K562 (cell line): ENCODE measurements around the gene ACSF3. TPM values are rescaled to one million over a fixed set of nuclear protein-coding genes. Genes with fewer than 3 reads are reported as not detected.
A peak's percentile ranks its signal among the peaks of the same experiment; 100 is the strongest.
"Not testable (repeated sequence)": the region's sequence is repeated elsewhere in the genome, so short reads cannot be mapped to it uniquely, and the experiment has no call there.

Experiments
- ATAC-seq: fragments of 200-7000 bp; cut with Tn5 transposase; 3 replicates; pipeline ENCODE4 v1.9.1; 2020; ENCODE audit warnings: moderate library complexity
- BruUV-seq: library from RNA; stranded (reverse); fragments of 400-500 nt; replicated peaks from 2 replicates; lab custom pipeline; 2021; lab: Mats Ljungman, UMichigan
- CTCF ChIA-PET: fragments of 300-600 bp; formaldehyde crosslinking; extraction: SDS; loops from one replicate; lab custom pipeline; 2021; ENCODE audit warnings: low intra/inter-chr PET ratio; lab: Yijun Ruan, JAX
- POLR2A ChIA-PET: fragments of 300-600, 350-650 bp; sonication (Branson Sonifier 250); formaldehyde crosslinking; extraction: SDS; loops from one replicate; lab custom pipeline; 2021; ENCODE audit warnings: antibody characterized with exemption, inconsistent platforms; lab: Yijun Ruan, JAX
- DNase-seq, 4 experiments: peaks; one replicate each; pipeline versions ENCODE4 v3.0.0 to v3.0.0-alpha.2; 2011 to 2018; ENCODE audit warnings: low spot score in 3 of 4, mixed read lengths in 3 of 4; ENCODE audit errors: extremely low read depth in 1 of 4
- FAIRE-seq: peaks from 2 replicates; lab custom pipeline; 2011; peaks lifted over from hg19 to GRCh38; lab: Jason Lieb, UNC
- H2AFZ ChIP-seq: 2 replicates; pipeline ENCODE4 v1.6.0; 2011; ENCODE audit warnings: low read depth, low read length, control low read depth, inconsistent platforms
- H3K27ac ChIP-seq: fragments of 200-600 bp; 3 replicates; pipeline ENCODE4 v1.8.0; 2011; ENCODE audit warnings: low read depth, mild to moderate bottlenecking, control low read depth, inconsistent platforms, low read length, moderate library complexity, mixed read lengths; ENCODE audit errors: extremely low read depth
- H3K27me3 ChIP-seq, 2 experiments: fragments of 300-600 bp in 1 of 2; 2 replicates in 1 of 2; 3 replicates in 1 of 2; pipeline versions ENCODE4 v1.6.0 to v1.8.0; 2011; ENCODE audit warnings: inconsistent platforms in 2 of 2, low read length in 2 of 2, mild to moderate bottlenecking in 1 of 2, mixed read lengths in 1 of 2, moderate library complexity in 1 of 2; ENCODE audit not compliant: control insufficient read depth in 2 of 2, insufficient read depth in 2 of 2
- H3K36me3 ChIP-seq: fragments of 300-600 bp; 3 replicates; pipeline ENCODE4 v1.8.0; 2011; ENCODE audit warnings: mild to moderate bottlenecking, low read length, inconsistent platforms; ENCODE audit not compliant: control insufficient read depth, insufficient read depth
- H3K4me1 ChIP-seq, 2 experiments: fragments of 200-600 bp in 1 of 2; replicated peaks in 1 of 2; 2 replicates in 1 of 2; 3 replicates in 1 of 2; pipeline versions ENCODE4 v1.5.1 to v1.8.0; 2011; ENCODE audit warnings: inconsistent platforms in 2 of 2, low read length in 2 of 2, mild to moderate bottlenecking in 1 of 2, mixed read lengths in 1 of 2, moderate library complexity in 1 of 2; ENCODE audit not compliant: control insufficient read depth in 2 of 2, insufficient read depth in 2 of 2
- H3K4me2 ChIP-seq: 2 replicates; pipeline ENCODE4 v1.6.1; 2011; ENCODE audit warnings: low read length, control low read depth, inconsistent platforms, mixed read lengths; ENCODE audit not compliant: insufficient read depth
- H3K4me3 ChIP-seq: fragments of 200-600 bp; sonication (generic), shearing (Covaris generic); 2 replicates; pipeline ENCODE4 v1.5.1; 2016; ENCODE audit warnings: control low read depth, inconsistent platforms
- H3K79me2 ChIP-seq: fragments of 200-600 bp; 3 replicates; pipeline ENCODE4 v1.8.0; 2011; ENCODE audit warnings: low read length, inconsistent platforms; ENCODE audit not compliant: control insufficient read depth, insufficient read depth
- H3K9ac ChIP-seq, 2 experiments: 2 replicates each; pipeline versions ENCODE4 v1.6.0 to v1.6.1; 2011; ENCODE audit warnings: low read depth in 2 of 2, low read length in 2 of 2, control low read depth in 1 of 2, inconsistent platforms in 1 of 2, mild to moderate bottlenecking in 1 of 2, mixed read lengths in 1 of 2; ENCODE audit not compliant: insufficient read depth in 1 of 2
- H3K9me1 ChIP-seq: one replicate; pipeline ENCODE4 v1.6.0; 2011; ENCODE audit warnings: inconsistent platforms, mild to moderate bottlenecking, low read length, moderate library complexity; ENCODE audit not compliant: control insufficient read depth, insufficient read depth
- H3K9me3 ChIP-seq: replicated peaks from 2 replicates; pipeline ENCODE4 v1.5.1; 2011; ENCODE audit warnings: low read depth, low read length, inconsistent platforms; ENCODE audit not compliant: control insufficient read depth, insufficient read depth
- H4K20me1 ChIP-seq: replicated peaks from 2 replicates; pipeline ENCODE4 v1.6.1; 2011; ENCODE audit warnings: low read length, inconsistent platforms, mixed read lengths; ENCODE audit not compliant: control insufficient read depth, insufficient read depth
- OTX1 ChIP-seq: fragments of 450-650 bp; formaldehyde crosslinking; IDR thresholded peaks from 2 replicates; pipeline ENCODE4 v1.4.0; 2022; ENCODE audit warnings: mild to moderate bottlenecking
- ZBTB11 ChIP-seq, 3 experiments: fragments of 200-800 bp in 1 of 3; fragments of 250-450 bp in 1 of 3; fragments of 450-650 bp in 1 of 3; sonication (Bioruptor Pico) in 1 of 3; sonication (Bioruptor generic) in 1 of 3; formaldehyde crosslinking in 1 of 3; IDR thresholded peaks; 2 replicates each; pipeline versions ENCODE4 v1.6.1 to v1.8.0; 2016 to 2022; ENCODE audit warnings: mild to moderate bottlenecking in 2 of 3, missing genetic modification characterization in 2 of 3, missing compliant biosample characterization in 1 of 3, moderate library complexity in 1 of 3
- ZBTB33 ChIP-seq: sonication (generic); formaldehyde crosslinking; IDR thresholded peaks from 2 replicates; pipeline ENCODE4 v1.8.1; 2023; ENCODE audit warnings: mild to moderate bottlenecking, missing genetic modification reagents
- WGBS: fragments of 100-300 bp; shearing (Covaris generic); methylation state at CpG from one replicate; pipeline ENCODE4 v1.1.6; 2016; ENCODE audit warnings: low coverage, mixed read lengths; ENCODE audit not compliant: insufficient coverage; ENCODE audit errors: missing lambda C conversion rate; 5-methylcytosine and 5-hydroxymethylcytosine counted together
- in situ Hi-C: fragments of 300-500 bp; cut with MboI; formaldehyde crosslinking; loops from 4 replicates; pipeline ENCODE4 v1.15.0; 2018; ENCODE audit warnings: inconsistent platforms, mixed read lengths
- intact Hi-C: fragments of 100-400 bp; cut with micrococcal nuclease; formaldehyde crosslinking; loops from 2 replicates; pipeline ENCODE4 v1.14.2; 2022
- polyA plus RNA-seq, 8 experiments: library from polyadenylated mRNA; depleted of rRNA in 4 of 8; stranded (reverse) in 5 of 8; unstranded in 3 of 8; fragments of >200 nt; fragmentation: Nextera tagmentation in 2 of 8; fragmentation: Illumina TruSeq in 1 of 8; extraction: Ambion mirVana in 2 of 8; extraction: Trizol in 1 of 8; gene quantifications; 2 replicates each; pipeline versions ENCODE4 v1.2.1 to v1.2.3, GENCODE V29; 2011 to 2014; ENCODE audit warnings: inconsistent platforms in 1 of 8, missing spikeins in 1 of 8
- total RNA-seq, 7 experiments: library from RNA; depleted of rRNA in 6 of 7; stranded (reverse); fragments of >200 nt in 6 of 7; fragmentation: Illumina TruSeq in 2 of 7; extraction: Trizol in 2 of 7; gene quantifications; 2 replicates each; pipeline versions ENCODE4 v1.2.1 to v1.2.3, GENCODE V29; 2011 to 2021; ENCODE audit warnings: low replicate concordance in 1 of 7

ACSF3 gene
- total and polyA plus RNA-seq, 9 of the 15 experiments (the other 6 are each of a cell fraction or from before 2014, with no cell fraction given) = 0.77 to 32.8 (median 14.7) TPM

GRCh38 chr16:89093252-89093601, 425 bp upstream of the ACSF3 start:
- H3K4me1 ChIP-seq = peaks cover 25 to 79% of the 10 kb centered on the region in 2 experiments; a peak in 4 of 5 replicates
- DNase-seq, in situ Hi-C loops, CTCF ChIA-PET, H3K9me3 ChIP-seq, ATAC-seq, FAIRE-seq, H4K20me1 ChIP-seq, H3K9me1 ChIP-seq: not testable (repeated sequence)
- intact Hi-C loops = loop anchor here (5.0 kb wide), 1 partner anchor 101 kb away; no protein-coding TSS in a partner anchor
- H3K27me3 ChIP-seq = peaks cover 13 to 20% of the 10 kb centered on the region in 2 experiments; a peak in 4 of 5 replicates
- H3K4me2 ChIP-seq = peak overlapping the region; percentile 87; the same call in 1 of the 2 replicates
- 0 out of 6 replicates have a peak, but pooled peaks of 1 of the 3 experiments have one; percentile 89 for TF ChIP-seq ZBTB11 (CRISPR knock-in tag; IDR thresholded peaks at IDR 0.05)
- 0 out of 2 replicates have a peak, but pooled peaks have one; percentile 27 for TF ChIP-seq OTX1 (CRISPR knock-in tag)
- TF ChIP-seq ZBTB33 (CRISPR knock-in tag) = peak; percentile 31; the same call in 1 of the 2 replicates
- H3K9ac ChIP-seq = peak overlapping the region; percentile 83 to 96
- H3K4me3 ChIP-seq = peak overlapping the region; percentile 88
- 47% methylated on average over 15 of the region's 15 CpGs for WGBS
- POLR2A ChIA-PET = interaction anchor here (0.6 to 1.8 kb wide), 6 partner anchors 71 to 127 kb away, joined by 3 to 7 read pairs (median 3); no protein-coding TSS in a partner anchor
- H3K79me2 ChIP-seq = peaks cover 40% of the 10 kb centered on the region
- H3K27ac ChIP-seq = peak overlapping the region; percentile 68
- H3K36me3 ChIP-seq = peaks cover 16% of the 10 kb centered on the region; the same call in 2 of the 3 replicates
- peak overlapping the region; percentile 97 for H2AFZ ChIP-seq
- TSS peak; percentile 86 for BruUV-seq
